GM19397 (cell line): Measurements from ENCODE around the gene OPA3.
"Not testable (repeated sequence)": the region's sequence is repeated elsewhere in the genome, so short reads cannot be mapped to it uniquely, and the experiment has no call there.

Experiments used
- ATAC-seq: cut with Tn5 transposase; IDR thresholded peaks from one replicate; pipeline ENCODE4 v1.9.1; 2021; ENCODE audit warnings: mild to moderate bottlenecking, moderate library complexity; ENCODE audit not compliant: unreplicated experiment

The OPA3 gene

DNA sequence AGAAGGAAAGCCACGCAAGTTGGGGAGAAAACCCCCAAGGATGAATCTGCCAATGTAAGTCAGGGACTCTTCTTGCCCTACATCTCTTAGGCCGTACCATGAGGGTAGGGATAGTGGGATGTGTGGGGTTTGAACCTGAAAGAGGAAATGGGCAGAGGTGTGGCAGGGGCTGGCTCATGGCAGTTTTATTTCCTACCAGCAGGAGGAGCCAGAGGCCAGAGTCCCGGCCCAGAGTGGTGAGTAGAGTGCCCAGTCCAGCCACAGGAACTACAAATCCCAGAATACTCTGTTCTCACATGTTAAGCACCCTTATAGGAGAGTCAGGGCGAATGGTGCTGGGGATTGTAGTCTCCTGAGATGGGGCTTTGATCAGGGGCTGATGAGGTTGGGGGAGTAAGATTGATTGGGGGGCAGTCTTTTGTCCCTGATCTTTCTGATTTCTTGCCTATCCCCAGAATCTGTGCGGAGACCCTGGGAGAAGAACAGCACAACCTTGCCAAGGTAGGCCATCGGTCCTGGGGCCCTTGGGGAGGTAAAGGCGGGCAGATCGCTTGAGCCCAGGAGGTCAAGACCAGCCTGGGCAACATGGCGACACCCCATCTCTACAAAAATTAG, 60.9 kb downstream of the OPA3 start:
- peak; percentile 71 for ATAC-seq

DNA sequence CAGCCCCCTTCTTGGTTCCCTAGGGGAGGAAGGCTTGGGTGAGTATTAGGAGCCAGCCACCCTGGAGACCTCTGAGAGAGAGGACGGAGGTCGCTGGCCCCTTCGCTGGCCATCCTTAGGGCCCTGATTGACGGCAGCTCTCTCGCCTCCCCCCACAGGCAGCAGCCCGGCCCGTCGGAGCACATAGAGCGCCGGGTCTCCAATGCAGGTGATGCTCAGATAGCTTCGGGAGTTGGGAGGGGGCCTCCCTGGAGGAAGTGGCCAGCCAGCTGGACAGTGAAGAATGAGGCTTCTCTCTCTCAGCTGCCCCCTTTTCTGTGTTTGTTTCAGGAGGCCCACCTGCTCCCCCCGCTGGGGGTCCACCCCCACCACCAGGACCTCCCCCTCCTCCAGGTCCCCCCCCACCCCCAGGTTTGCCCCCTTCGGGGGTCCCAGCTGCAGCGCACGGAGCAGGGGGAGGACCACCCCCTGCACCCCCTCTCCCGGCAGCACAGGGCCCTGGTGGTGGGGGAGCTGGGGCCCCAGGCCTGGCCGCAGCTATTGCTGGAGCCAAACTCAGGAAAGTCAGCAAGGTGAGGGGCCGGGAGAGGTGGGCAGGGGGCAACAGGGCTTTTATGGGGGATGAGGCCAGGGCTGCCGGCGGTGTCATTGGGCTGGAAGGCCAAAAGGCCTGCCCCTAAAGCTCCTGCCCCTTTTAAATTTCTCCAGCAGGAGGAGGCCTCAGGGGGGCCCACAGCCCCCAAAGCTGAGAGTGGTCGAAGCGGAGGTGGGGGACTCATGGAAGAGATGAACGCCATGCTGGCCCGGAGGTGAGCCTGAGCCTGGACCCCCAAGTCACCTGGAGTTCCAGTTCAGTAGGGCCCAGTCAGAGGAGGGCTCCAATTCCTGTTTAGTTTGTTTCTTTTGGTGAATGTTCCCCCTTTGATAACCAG, 62.3 kb downstream of the OPA3 start:
- no peak for ATAC-seq

DNA sequence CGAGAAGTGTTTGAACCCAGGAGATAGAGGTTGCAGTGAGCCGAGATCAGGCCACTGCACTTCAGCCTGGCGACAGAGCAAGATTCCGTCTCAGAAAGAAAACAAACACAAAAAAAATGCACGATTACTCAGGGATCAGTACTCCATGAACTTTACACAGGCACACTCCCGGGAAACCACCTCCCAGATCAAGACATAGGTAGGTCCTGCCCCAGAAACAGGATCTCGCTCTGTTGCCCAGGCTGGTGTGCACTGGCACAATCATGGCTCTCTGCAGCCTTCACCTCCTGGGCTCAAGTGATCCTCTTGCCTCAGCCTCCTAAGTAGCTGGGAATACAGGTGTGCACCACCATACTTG, 66.2 kb downstream of the OPA3 start:
- ATAC-seq = no peak

DNA sequence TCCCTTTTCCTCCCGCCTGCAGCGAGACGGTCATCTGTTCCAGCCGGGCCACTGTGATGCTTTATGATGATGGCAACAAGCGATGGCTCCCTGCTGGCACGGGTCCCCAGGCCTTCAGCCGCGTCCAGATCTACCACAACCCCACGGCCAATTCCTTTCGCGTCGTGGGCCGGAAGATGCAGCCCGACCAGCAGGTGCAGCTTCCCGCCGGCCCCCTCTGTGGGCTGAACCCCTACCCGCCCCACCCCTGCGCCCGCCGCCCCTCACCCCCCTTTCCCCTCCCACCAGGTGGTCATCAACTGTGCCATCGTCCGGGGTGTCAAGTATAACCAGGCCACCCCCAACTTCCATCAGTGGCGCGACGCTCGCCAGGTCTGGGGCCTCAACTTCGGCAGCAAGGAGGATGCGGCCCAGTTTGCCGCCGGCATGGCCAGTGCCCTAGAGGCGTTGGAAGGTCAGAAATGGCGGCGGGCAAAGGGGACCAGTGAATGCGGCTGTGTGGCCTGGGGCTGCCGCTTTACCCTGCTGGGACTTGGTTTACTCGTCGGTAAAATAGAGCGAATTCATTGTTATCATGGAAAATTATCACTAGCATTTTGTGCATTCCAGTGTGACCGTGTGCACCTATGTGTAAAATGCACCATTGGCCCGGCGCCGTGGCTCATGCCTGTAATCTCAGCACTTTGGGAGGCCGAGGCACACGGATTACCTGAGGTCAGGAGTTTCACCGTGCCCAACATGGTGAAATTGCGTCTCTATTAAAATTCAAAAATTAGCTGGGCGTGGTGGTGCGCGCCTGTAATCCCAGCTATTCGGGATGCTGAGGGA, 66.7 kb downstream of the OPA3 start:
- no peak for ATAC-seq

DNA sequence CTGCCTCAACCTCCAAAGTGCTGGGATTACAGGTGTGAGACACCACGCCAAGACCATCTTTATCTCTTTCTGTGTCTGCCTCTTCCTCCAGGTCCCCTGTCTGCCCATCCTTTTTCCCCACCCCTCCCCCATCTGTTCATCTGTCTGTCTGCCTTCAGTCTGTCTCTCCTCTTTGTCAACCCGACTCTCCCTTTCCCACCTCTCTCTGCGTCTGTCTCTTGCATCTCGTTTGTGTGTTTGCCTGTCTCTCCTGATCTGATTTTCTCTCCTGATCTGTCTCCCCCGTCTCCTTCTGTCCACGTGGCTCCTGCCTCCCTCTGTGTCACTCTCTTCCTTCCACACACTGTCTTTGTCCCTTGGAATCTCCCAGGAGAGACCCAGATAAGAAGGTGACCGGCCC, 67.4 kb downstream of the OPA3 start:
- no peak for ATAC-seq

DNA sequence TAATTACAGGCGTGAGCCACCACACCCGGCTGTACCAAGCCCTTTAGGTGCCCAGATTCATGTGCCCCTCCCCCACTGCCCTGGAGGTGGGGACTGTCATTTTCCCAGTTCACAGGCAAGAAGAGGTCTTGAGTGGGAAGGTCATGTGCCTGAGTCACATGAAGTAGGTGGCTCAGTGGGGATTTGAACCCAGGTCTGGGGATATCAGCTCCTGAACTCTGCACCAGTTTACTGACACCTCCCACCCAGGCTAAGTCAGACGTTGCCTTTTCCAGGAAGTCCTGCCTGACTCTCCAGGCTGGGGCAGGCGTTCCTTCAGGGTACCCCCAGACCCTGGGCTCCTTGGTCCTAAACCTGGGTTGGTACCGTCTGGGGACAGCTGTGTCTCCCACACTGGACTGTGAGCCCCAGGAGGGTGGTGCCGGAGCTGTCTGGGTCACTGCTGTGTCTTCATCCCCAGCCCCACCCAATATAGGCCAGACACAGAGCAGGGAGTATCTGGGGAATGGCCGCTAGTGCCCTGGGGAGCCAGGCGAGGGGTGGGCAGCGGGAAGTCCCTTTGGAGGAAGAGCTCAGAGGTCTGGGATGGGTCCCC, 68.7 kb downstream of the OPA3 start:
- ATAC-seq = no peak

DNA sequence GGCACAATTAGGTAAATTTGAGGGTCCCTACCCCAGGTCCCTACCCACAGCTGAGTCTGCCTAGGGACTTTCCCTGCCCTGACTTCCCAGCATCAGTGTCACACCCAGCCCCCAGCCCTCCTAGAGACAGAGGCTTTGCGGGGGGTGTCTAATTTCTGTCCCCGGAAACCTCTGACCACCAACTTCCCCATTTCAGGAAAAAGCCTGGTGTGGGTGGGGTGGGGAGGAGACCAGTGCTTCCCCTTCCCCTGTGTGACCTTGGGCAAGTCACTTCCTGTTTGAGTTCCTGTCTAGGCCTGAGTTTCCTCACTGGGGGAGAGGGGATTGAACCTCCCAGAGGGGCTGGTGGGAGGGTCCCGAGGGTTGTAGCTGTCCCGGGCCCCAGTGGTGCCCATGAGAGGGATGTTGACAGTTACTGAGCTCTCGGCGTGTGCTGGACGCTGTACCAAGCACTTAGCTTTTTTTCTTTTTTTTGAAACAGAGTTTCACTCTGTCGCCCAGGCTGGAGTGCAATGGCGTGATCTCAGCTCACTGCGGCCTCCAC, 69.4 kb downstream of the OPA3 start:
- no peak for ATAC-seq

DNA sequence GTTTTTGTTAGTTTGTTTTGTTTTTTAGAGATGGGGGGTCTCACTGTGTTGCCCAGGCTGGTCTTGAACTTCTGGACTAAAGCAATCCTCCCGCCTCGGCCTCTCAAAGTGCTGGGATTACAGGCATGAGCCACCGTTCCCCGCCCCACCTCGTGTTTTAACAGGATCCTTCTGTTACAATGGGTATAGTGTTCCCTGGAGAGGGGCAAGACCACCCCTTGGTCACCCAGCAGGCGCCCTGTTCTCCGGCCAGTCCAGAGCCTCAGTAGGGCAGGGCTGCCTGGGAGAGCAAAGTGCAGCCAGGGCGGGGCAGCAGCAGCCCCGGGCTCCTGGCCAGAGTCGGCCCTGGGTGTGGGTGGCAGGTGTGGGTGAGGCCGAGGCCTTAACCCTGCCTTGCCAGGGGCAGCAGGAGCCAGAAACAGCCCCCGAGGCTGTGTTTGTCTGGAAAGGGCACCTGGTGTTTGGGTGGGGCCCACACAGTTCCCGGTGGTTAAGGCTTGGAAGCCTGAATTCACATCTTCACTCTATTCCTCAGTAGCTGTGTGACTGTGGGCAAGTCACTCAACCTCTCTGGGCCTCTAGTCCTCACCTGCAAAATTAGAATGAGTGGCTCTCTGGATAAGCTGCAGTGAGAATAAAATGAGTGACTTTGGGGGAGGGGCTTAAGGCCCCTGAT, 70.1 kb downstream of the OPA3 start:
- ATAC-seq = no peak

DNA sequence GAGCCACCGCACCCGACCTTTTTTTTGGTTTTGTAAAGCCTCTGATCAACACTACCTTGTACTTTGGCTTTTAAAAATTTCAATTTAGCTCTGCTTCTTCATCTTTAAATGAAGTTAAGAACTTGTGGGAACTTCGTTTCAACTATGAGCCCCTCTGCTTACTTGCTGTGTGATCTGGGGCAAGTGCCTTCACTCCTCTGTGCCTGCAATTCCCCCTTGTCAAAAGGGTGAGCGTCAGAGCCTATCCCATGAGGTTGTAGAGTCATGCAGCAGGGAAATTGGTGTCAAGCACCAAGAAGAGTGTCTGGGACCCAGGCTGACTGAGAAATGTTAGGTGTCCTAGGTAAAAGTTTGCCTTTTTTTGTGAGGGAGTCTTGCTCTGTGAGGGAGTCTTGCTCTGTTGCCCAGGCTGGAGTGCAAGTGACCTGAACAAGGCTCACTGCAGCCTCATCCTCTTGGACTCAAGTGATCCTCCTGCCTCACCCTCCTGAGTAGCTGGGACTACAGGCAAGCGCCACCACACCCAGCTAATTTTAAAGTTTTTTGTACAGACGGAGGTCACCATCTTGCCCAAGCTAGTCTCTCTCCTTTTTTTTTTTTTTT, 71.6 kb downstream of the OPA3 start:
- no peak for ATAC-seq

DNA sequence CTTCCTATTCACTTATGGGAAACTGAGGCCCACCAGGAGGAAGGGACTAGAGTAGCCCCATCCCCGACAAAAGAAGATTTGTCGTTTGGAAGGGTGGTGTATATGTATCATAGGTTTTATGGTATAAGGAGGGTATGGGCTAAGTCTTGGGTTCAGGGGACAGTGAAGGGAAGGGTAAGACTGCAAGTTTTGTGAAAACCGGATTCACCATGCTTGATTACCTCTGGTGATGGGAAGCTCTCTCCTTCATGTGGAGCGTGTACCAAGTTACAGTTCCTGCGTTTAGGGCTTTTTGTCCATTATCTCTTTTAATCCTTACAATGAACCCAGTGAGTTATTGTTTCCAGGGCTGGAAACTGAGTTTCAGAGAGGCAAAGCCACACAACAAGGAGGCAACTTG, 73.5 kb downstream of the OPA3 start:
- no peak for ATAC-seq

DNA sequence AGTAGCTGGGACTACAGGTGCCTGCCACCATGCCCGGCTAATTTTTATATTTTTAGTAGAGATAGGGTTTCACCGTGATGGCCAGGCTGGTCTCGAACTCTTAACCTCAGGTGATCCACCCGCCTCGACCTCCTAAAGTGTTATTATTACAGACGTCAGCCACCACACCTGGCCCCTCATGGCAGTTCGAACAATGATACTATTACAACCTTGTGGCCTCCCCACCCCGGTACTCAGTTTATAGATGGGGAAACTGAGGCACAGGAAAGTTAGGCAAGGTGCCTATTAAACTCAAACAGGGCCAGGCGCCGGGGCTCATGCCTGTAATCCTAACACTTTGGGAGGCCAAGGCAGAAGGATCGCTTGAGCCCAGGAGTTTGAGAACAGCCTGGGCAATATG, 74.2 kb downstream of the OPA3 start:
- ATAC-seq = not testable (repeated sequence)

DNA sequence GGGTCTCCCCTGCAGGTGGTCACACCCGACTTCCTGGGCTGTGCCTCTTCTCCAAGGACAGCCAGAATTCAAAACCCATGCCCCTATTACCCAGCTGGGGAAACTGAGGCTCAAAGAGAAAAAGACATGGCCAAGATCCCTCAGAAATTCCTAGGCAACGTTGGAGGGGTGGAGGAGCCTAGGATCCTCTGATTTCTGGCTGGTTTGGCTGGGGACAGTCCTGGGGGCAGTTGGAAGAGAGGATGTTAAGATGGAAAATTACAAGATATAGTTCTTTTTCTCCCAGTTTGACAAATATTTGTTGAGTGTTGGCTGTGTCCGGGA, 74.9 kb downstream of the OPA3 start:
- ATAC-seq = no peak

DNA sequence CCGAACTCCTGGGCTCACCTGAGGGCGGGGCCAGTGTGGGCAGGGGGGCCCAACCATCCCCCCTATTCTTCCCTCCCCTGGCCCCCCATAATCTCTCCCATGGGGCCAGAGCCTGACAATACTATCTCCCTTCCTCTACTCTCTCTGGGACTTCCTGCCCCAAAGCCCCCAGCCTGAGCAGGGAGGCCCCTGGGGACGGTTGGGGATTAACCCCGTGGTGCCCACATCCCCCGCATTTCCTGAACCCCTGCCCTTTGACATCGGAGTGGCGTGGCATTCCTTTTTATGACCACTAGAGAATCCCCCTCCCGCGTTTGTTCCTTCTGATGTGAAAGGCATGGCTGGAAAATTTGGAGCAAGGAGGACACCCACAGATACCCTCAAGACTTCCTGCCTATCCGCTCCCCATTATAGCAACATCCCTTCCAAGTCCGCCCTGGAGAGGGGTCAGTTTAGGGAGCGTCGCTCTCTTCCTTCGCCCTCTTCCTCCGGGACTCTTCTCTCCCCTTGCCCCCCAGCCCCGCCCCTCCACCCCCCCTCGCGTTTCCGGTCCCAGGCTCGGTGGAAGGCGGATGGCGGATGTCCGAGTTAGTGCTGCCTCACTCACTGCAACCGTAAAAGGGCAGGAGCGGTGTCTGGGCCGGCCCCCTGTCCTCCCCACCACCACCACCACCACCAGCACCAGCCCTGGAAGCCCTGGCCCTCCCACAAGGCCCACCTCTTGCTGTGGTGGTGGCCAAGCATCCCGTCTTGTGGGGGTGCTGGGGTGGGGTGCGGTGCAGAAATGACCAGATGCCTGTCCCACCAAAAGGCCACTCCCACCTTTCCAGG, 75.5 kb downstream of the OPA3 start:
- no peak for ATAC-seq

DNA sequence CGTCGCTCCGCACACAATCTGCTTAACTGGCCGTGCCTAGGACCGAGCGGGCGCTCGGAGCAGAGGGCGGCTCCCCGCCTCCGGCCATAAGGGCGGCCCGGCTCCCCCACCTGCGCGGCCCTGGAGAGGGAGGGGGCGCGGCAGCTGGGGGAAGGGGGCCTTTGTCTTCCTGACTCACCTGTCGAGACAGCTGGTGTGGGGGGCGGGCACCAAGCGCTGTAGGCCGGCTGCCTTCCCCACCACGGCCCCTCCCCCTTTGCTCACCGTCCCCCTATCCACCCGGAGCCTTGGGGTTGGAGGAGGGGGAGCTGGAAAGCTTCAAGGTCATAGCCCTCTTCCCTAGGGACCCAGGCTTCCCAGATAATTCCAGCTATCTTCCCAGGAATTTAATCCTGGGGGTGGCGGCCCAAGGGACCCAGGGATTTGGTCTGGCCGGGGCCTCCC, 76.2 kb downstream of the OPA3 start:
- ATAC-seq = no peak

DNA sequence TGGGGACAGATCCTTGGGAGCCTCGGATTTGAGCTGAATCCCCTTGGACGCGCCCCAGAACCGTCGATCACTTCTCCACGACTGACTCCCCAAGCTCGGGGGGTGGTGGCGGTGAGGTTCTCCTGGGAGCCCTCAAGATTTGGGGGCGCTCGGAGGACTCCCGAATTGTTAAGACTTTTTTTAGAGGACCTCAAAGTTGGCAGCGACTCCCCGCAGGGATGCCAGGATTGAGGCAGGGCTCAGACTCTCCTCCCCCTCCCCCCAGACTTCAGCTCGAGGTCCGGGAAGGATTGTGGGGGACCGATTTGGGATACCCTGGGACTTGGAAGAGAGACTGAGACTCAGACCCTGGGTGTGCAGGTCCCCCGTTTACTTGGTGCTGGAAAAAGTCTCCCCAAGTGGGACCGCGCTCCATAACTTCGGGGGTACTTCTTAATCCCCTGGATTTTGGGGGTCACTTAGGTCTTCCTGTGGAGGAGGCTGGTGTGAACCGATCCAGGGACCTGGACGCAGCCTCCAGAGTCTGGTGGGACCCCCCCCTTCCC, 76.7 kb downstream of the OPA3 start:
- ATAC-seq = no peak

DNA sequence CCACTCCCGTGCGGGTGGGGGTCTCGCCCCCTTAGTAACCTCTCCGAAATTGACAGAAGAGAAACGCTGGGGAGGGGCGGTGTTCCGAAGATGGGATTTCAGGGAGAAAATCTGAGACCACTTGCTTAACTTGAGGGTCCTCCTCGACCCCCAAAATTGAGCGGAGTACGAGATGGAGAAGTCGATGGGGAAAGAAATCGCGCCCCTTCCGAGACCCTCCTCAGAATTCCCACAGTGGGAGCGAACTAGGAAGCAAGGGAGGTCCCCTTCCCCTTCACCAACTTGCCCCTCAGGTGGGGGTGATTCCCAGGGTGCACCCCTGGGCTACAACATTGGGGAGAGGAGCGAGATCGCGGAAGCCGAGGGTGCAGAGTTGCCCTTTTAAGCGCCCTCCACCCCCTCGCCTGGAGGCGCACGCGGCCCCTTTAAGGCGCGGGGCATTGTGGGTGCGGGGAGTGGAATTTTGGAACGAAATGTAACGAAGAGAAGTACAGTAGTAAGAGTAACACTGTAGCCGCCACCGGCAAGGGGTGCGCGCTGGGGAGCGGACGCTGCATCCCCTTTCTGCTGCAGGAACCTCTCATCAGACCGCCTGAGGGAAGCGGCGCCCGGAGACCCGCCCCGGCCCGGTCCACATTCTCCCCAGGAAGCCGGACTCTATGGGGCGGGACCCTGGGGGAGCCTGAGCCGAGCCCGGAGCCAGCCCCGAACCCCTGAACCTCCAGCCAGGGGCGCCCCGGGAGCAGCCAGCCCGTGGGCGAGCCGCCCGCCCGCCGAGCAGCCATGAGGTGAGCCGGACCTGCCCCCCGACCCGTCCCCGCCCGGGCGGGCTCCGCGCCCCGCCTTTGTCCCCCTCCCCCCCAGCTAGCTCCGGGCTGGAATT, 77.4 kb downstream of the OPA3 start, which contains the start of gene VASP:
Gene VASP, plus strand, starts transcription at position 491 of the 883 bp plus-strand sequence. Its CDS starts 293 bp downstream, at position 784.
- ATAC-seq = peak; percentile 39

DNA sequence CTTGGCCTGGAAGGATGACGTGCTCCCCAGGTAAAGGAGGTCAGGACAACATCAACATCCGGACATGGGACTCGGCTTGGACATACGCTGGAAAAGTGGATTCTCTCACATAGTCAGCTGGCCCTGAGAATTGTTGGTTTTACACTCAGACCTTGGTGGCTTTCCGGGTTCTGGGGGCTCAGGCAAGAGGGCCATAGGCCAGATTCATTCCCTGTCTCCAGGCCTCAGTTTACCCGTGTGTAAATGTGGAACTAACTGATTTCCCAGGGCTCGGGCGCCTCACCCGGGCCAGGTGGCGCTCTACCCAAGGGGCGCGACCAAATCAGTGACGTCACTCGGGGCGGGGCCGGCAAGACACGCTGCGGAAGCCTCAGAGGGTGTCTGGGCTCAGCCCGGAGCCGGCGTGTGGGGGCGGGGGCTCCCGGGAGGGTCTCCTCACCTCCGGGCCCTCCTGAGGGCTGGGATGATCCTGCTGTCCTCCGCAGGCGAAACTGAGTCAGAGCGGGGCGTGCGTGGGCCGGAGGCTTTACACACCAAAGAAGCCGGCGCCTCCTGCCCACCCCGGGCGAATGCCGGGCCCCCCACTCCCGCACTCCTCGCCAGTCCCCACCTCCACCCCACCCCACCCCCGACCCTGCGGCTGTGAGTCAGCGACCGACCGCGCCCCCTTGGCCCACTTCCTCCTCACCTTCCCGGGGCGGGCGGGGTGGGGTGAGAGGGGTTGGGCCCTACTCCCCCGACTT, 78.2 kb downstream of the OPA3 start:
- peak; percentile 57 for ATAC-seq
